ENCODE data around the gene CCDC78. TPM values are rescaled to one million over a fixed set of nuclear protein-coding genes. Genes with fewer than 3 reads are reported as not detected.

CCDC78 gene
- total and polyA plus RNA-seq, 2 of the 13 experiments (the other 11 are each of a cell fraction or from before 2014, with no cell fraction given): 0.53 to 1.5 TPM

DNA sequence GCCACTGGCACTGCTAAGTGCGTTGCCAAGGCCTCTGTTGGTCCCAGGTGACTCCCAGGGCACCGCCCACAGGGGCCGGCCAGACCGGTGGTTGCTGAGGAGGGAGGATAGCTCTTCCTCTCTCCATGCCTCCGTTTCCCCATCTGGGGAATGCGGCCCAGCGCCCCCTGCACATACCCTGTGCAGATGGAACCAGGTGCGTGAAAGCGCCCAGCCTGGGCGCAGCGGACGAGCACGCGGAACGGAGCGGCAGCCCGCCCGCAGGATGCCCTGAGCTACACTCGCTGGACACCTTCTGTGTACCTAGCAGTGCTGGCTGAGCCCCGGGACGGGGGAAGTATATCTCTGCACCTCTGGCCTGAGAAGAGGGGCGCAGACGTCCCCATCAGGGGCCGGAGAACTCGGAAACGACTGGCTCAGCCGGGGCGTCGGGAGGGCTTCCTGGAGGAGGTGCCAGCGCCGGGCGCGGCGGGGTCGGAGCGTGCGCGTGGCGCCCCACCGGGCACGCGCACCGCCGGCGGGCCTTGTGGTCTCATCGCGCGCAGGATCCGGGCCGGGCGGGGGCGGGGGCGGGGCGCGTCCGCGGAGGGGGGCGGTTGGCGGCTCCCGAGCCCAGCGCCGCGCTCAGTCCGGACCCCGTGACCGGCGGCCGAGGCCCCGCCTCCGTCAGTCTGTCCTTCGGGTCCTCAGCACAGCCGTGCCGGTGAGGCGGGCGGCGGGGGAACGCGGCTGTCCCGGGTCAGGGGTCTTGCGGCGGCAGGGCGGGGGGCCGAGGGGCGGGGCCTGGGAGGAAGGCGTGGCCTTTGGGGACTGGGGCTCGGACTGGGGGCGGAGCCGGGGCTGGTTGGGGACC lies at the start of gene CCDC78, which contains the start of gene HAGHL (continued):
- TF ChIP-seq FOXO4 (CRISPR knock-in tag; conservative IDR thresholded peaks at IDR 0.05) (no peak), ZNF263 (CRISPR knock-in tag; IDR thresholded peaks at IDR 0.05) (no peak), ZNF343 (CRISPR knock-in tag; IDR thresholded peaks at IDR 0.05) (no peak), NONO (IDR thresholded peaks at IDR 0.05) (no peak), NONO (CRISPR knock-in tag; conservative IDR thresholded peaks at IDR 0.05) (0 out of 2 replicates have a peak, but pooled peaks have one; percentile 36), POLR2G (IDR thresholded peaks at IDR 0.05; ENCODE audit: low read depth, low read length) (0 out of 2 replicates have a peak, but pooled peaks have one; percentile 22), ZBTB7B (CRISPR knock-in tag; IDR thresholded peaks at IDR 0.05) (peak; percentile 7; the same call in 1 of the 2 replicates), RFX1 (IDR thresholded peaks at IDR 0.05) (no peak), BCL6 (CRISPR knock-in tag; IDR thresholded peaks at IDR 0.05) (no peak), ZSCAN12 (CRISPR knock-in tag; IDR thresholded peaks at IDR 0.05) (no peak), MXD3 (CRISPR knock-in tag; IDR thresholded peaks at IDR 0.05) (no peak), ZNF639 (CRISPR knock-in tag; conservative IDR thresholded peaks at IDR 0.05) (0 out of 2 replicates have a peak, but pooled peaks have one; percentile 18), ATF2 (CRISPR knock-in tag; IDR thresholded peaks at IDR 0.05) (no peak), ZNF275 (CRISPR knock-in tag; IDR thresholded peaks at IDR 0.05; ENCODE audit: borderline replicate concordance) (no peak), ZFP82 (CRISPR knock-in tag; IDR thresholded peaks at IDR 0.05; ENCODE audit: borderline replicate concordance) (no peak), ARNT2 (CRISPR knock-in tag; IDR thresholded peaks at IDR 0.05; ENCODE audit: low read depth) (no peak), ETS1 (CRISPR knock-in tag; IDR thresholded peaks at IDR 0.05) (no peak)
- TF ChIP-seq, protein P1, sequence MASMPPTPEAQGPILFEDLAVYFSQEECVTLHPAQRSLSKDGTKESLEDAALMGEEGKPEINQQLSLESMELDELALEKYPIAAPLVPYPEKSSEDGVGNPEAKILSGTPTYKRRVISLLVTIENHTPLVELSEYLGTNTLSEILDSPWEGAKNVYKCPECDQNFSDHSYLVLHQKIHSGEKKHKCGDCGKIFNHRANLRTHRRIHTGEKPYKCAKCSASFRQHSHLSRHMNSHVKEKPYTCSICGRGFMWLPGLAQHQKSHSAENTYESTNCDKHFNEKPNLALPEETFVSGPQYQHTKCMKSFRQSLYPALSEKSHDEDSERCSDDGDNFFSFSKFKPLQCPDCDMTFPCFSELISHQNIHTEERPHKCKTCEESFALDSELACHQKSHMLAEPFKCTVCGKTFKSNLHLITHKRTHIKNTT (CRISPR knock-in tag; IDR thresholded peaks at IDR 0.05): no peak
